HUDEP-2 (cell line): ENCODE results near the gene YWHAB.
"Not testable (repeated sequence)": the region's sequence is repeated elsewhere in the genome, so short reads cannot be mapped to it uniquely, and the experiment has no call there.

ENCODE experiments used
- DNase-seq, 76 experiments: peaks; one replicate each; lab custom pipeline; 2025; ENCODE audit not compliant: unreplicated experiment in 76 of 76; lab: John Stamatoyannopoulos, UW

Gene YWHAB

GRCh38 chr20:44866703-44867335, 18.7 kb upstream of the YWHAB start:
- no peak for DNase-seq

GRCh38 chr20:44869471-44869870, 16.0 kb upstream of the YWHAB start:
- DNase-seq = no peak

- not testable (repeated sequence) for DNase-seq
Observed at GRCh38 chr20:44882360-44882759, 3.1 kb upstream of the YWHAB start.

GRCh38 chr20:44883214-44883902, 2.1 kb upstream of the YWHAB start:
- no peak for DNase-seq

GRCh38 chr20:44884907-44885391, 556 bp upstream of the YWHAB start:
- no peak for DNase-seq

GRCh38 chr20:44886266-44886651, 754 bp downstream of the YWHAB start:
- no peak for DNase-seq

GRCh38 chr20:44886828-44887227, 1.3 kb downstream of the YWHAB start:
- no peak for DNase-seq

DNA sequence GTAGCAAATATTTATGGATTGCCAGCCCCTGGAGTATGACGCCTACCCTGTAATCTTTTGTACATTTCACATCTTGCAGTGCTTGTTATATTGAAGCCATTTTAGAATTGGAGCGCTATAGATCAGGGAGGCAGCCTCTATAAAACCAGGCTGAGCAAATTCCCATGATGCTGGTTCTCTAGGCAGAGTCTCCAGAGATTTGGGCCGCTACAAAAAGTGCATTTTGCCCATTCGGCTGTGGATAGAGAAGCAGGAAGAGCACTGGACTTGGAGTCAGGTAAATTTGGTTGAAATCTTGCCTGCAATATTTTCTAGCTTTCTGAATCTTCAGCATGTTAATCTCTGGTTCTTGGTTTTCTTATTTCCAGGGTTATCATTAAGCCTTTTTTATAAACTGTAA, 2.0 kb downstream of the YWHAB start:
- no peak for DNase-seq

GRCh38 chr20:44888226-44889103, 3.0 kb downstream of the YWHAB start:
- DNase-seq = no peak

- no peak for DNase-seq
Observed at GRCh38 chr20:44891826-44892225, 6.3 kb downstream of the YWHAB start.

- no peak for DNase-seq
Observed at GRCh38 chr20:44894959-44895358, 9.5 kb downstream of the YWHAB start.

DNA sequence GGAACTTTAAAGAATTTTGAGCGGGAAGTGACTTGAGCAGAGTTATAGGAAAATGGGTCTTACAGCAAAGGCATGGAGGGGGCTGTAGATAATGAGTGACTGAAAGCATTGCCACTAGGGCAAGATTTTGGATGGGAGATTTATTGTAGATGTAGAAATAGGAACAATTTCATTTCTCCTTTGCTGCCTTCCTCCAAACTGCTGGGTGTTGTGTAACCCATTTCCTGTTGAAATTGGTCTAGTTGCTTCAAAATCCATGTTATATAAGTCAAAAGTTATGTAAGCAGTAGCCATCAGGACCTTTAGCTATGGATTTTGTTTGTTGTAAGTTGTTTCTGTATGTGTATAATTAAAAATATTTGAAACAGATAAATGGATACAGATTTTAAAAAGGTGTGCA, 11.1 kb downstream of the YWHAB start:
- DNase-seq = no peak

DNA sequence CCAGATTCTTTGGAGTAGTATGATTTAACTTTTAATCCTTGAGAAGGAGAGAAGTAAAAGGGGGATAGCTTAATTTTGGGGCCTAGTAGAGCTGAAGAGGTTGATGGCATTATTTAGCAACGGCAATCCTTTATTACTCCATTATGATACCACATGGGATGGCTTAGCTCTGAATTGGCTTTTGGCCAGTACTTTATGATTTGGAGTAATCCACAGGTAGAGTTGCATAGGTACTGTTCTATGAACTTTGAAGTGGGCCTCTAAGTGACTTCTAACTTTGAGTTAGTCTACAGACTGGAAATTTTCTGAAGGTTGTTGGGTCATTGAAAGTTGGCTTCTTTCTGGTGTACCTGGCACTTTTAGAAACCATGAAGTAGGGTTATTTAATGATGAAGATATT, 11.6 kb downstream of the YWHAB start:
- DNase-seq = no peak

DNA sequence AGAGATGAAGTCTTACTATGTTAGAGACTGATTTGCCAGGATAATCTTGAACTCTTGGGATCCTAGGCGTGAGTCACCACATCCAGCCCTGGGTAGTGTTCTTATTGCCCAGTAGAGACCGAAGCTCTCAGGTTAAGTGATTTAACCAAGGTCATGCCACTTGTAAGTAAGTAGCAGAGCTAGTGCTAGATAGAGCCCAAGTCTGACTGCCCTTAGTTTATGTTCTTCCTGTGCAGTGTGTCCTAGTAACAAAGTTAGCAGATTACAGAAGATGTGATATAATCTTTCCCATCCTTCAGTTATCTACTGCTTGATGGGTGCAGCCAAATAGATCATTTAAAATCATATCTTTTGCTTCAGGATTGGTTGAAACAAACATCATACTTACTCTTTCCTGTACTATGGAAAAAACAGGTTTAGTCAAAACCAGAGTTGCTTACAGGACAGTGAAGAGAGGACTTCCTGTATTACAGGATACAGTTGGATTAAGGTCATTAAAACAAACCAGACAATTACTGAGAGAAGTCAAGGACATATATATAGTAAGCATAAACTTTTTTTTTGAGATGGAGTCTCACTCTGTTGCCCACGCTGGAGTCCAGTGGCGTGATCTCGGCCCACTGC, 14.8 kb downstream of the YWHAB start:
- no peak for DNase-seq

DNA sequence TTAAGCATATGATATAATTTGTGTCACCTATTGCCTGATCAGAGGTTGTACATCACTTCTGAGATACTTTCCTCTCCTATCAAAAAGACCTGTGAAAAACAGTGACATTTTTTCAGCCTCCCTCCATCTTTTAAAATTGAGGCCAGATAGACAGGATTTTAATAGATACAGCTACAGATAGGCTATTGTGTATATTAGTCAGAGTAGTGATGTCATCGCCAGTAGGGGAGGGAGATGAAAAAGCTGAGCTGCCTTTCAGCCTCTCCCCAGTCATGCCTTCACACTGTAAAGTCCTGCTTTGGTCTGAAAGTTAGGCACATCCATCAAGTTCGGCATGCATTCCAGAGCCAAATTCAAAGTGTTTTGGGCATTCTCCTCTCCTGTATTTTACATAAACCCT, 16.5 kb downstream of the YWHAB start:
- DNase-seq = no peak

DNA sequence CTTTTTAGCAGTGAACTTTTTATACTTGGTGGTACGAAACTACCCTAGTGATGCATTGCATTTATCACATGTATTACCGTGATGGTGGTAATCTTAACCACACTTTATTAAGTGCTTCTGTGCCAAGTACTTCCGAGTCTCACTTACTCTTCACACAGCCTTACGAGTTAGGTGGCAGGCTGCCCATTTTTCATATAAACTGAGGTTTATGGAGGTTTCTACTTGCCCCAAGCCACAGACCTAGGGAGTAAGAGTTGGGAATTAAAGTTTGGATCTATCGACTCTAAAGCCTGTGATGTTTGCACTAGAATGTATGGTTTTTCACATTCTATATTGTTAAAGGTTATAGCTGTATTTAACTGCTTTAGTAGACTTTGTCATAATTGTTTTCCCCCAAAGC, 18.9 kb downstream of the YWHAB start:
- no peak for DNase-seq

DNA sequence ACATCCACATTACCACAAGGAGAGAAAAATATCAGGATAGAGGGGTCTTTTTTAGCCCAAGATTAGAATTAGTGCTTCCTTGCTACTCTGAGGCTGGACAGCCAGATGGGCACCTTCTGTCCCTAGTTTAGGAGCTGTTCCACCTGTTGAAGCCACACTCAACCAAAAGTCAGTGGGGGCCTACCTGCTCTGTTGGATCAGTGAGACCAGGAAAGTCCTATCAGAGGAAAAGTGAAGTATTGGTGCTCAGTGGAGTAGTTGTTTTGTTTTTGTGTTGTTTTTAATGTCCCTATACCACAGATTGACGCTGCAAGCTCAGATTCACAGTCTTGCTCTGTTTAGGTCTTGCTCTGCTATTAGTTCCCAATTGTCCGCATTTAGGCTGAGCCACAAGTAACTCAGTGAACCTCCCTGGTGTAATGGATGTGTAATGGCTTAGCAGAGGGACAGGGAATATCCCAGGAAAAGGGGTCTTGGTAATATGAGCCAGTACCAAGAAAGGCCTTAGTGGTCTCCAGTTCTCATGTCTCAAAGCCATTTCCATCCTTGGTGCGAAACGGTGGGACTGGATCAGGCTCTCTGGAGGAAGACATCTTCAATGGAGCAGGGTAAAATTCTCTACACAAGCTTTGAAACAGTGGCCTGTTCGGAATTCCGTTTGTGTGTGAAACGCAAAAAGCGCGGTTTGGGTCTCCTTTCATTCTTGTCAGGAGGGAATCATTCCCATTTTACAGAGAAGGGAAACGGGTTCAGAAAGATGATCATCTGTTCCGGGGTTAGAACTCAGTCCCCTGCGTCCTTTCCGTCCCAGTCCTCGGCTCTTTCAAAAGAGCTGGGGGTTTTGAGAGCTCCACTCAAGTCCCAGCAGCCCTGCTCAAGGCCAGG, 23.7 kb downstream of the YWHAB start:
- no peak for DNase-seq

GRCh38 chr20:44909872-44910689, 24.6 kb downstream of the YWHAB start, which contains the start of gene PABPC1L:
TSS of gene PABPC1L (plus strand) at chr20:44910060. CDS start at chr20:44910144, 84 bp downstream.
- peak in 38 of 76 experiments; percentile 3 to 57 (median 26) for DNase-seq

DNA sequence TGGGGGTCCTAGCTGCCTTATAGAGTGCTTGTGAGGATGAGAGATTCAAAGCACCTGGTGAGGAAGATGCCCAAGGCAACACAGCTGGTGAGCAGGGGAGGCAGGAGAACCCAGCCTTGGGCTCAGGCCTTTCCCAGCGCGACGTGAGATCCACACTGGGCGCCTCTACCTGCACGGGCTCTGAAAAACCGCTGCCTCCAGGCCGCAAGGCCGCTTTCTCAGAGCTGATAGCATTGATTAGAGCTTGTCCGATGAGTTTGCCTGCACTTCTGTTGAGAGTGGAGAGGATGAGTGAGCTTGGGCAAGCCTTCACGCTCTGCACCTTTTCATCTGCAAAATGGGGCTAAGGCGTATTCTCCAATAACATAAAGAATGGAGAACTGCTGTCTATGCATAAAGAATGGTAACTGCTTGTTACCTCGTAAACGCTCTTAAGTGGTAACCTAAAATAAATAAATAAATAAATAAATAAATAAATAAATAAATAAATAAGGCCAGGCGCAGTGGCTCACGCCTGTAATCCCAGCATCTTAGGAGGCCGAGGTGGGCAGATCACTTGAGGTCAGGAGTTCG, 25.3 kb downstream of the YWHAB start:
- DNase-seq = no peak
